Ramos (cell line): ENCODE measurements around the gene DISP3.

Experiments
- in situ Hi-C: fragments of 300-500 bp; cut with MboI; formaldehyde crosslinking; loops from one replicate; pipeline ENCODE4 v1.14.3; 2022; ENCODE audit warnings: low sequenced_read_pairs; ENCODE audit not compliant: unreplicated experiment

Gene DISP3

GRCh38 chr1:11483581-11484320, 4.8 kb downstream of the DISP3 start:
- in situ Hi-C loops, result no loop called here

DNA sequence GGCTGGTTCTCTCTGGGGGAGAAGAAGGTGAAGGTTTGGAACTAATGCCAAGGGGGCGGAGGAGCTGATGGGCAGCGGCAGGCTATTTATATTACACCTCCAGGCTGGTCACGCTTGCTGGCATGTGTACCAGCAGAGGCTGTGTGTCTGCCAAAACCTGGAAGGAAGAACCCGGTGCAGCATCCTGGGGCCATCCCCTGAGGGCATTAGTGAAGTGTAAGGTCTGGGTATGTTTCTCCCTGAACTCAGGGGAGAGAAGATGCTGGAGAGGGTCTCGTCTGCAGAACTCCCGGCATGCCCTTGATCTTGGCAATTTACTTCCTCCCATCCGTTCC, 5.3 kb downstream of the DISP3 start:
- in situ Hi-C loops, result no loop called here

DNA sequence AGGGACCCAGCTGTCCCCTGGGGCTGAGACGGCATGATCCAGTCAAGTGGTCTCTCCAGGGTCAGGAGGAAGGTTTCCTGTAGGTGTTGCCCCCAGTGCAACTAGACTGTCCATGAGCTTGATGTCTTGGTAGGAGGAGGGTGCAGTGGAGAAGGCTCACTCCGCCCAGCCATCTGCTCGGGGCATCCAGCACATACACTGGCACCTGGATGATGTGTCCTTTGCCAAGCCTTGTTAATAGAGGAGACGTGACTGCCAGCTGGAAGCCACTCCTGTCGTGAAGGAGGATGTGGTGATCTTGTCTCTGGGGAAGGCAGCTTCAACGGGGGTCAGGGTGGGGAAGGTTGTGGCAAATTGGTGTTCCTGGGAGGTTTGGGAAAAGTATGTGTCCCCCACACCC, 6.2 kb downstream of the DISP3 start:
- in situ Hi-C loops, result no loop called here

- in situ Hi-C loops, result no loop called here
Observed at GRCh38 chr1:11486231-11487009, 7.5 kb downstream of the DISP3 start.

DNA sequence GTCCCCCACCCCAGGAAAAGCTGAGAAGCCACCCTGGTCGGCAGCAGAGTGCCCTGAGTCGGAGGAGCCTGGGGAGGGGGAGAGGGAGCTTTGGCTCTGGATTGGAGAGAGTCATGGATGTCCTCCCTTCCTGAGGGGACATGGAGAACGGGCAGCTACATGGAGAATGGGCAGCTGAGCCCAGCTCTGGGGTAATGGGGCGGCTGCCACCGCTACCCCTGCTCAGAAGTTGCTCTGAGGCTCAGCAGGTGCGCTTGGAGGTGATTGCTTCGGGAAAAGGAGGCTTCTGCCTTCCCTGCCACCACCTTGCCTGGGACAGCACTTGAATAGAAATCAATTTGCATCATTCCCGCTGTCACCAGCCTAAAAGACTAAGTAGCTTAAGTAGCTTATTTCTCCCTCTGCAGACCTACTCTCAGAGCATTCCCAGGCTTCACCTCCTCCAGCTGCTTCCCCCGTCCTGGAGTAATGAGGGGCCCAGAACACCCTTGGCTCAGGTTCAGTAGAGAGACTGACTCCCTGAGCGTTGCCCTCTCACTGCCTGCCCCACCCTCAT, 8.3 kb downstream of the DISP3 start:
- in situ Hi-C loops, result no loop called here

DNA sequence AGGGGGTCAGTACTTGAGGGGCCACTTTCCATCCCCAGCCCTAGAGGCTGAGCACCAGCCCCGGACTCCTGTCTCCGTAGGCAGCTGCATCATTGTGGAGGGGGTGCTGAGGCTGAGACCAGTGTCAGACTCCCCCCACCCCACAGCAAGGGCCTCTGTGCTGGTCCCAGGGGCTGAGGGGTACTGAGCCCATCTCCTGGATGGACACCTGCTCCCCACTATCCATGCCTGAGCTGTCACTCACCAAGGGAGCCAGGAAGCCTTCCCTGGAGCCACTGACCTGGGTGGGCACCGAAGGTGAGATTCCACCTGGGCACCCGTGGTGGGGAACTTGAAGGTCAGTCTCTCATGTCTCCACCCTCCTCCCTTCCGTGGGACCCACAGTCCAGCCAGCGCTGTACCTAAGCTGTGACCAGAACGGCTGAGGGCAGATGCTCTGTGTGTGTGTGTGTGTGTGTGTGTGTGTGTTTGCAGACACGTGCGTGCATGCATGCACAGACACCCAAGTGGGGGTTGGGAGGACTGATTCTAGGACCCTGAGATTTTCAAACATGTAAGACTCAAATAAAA, 9.3 kb downstream of the DISP3 start:
- in situ Hi-C loops, result no loop called here

- in situ Hi-C loops, result no loop called here
Observed at GRCh38 chr1:11488966-11489625, 10.1 kb downstream of the DISP3 start.

DNA sequence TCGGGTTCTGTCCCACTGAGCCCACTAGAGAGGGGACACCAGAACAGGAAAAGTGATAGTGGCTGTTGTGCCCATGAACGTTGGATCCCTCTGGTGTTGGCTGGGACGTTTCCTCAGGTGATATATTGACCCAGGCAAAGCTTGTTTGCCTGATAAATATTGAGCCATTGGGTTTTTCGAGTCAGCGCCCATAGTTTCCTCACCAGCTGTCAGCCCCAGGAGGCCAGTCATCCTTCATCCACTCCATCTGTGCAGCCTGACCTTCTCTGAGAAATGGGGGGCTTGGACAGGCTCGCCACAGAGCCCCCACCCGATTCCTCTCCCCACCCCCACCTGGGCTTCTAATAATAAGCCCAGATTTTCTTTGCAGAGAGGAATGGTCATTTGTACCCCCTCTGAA, 13.3 kb downstream of the DISP3 start:
- in situ Hi-C loops, result no loop called here

DNA sequence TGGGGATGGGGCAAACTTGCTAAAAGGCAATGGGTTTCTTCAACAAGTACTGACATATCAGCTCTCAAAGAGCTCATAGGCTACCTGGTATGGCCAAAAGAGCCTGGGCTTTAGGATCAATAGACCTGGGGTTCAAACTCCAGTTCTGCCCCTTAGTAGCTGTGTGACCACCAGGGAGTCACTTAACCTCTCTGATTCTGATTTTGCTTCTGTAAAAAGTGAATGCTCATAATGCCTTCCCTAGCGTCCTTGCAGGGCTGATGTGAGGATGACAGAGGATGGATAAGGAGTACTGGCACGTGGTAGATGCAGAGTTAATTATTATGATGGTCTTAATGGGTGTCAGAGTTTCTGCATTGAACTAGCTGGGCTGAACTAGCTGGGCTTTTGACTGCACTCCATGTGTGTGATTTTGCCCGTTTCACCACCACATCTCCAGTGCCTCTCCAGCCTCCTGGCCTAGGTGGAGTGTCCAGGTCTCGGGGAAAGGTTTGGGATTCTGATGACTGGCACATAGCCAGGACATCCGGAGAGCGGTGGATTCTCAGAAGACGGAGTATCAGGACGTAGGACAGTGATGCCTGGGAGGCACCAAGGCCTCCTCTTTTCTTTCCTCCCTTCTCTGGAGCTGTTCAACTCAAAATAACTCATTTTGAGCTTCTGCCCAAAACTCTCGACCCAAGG, 15.2 kb downstream of the DISP3 start:
- in situ Hi-C loops, result no loop called here

DNA sequence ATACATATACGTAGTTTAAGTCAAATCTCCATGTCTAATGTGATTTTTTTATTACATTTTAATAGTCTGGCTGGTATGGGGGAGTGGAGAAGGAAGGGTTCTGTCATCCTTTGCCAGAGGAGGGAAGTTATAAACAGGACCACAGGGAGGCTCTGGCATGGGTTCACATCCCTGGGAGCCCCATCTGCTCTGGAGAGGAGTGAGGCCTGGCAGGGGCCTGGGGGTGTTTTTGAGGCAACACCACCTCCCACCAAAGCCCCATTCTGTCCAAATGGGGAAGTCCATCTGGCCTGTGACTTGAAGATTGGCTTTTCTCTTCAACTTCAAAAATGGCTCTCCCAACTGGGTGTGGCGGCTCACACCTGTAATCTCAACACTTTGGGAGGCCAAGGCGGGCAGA, 15.8 kb downstream of the DISP3 start:
- in situ Hi-C loops, result no loop called here

GRCh38 chr1:11495579-11495978, 16.6 kb downstream of the DISP3 start:
- in situ Hi-C loops, result no loop called here

- in situ Hi-C loops, result no loop called here
Observed at GRCh38 chr1:11496551-11497080, 17.7 kb downstream of the DISP3 start.

DNA sequence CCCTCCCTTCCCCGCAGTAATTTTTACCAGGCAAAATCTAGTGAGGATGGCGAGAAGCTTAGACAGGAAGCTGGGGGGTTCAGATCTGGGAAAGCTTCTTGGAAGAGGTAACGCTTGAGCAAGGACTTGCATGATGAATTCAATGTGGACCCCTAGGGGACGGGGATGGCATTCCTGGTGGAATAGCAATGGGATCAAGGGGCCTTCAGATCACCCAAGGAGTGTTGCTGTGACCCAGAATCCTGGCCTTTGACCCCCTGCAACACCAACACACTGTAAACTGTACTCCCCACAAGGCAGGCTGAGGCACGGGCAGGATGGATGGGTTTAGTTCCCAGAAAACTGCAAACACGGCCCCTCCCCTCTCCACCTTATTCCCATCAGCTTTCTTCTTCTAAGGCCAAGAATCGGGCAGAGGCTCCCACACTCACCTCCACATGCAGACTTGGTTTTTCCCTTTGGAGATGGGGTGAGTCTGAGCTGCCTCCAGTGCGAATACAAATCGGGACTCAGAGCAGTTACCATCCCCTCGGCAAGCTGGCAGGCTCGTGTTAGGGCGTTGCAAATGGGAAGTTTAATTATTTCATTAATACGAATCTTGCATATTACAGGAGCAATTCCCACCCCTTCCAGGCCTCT, 20.1 kb downstream of the DISP3 start:
- in situ Hi-C loops, result no loop called here

DNA sequence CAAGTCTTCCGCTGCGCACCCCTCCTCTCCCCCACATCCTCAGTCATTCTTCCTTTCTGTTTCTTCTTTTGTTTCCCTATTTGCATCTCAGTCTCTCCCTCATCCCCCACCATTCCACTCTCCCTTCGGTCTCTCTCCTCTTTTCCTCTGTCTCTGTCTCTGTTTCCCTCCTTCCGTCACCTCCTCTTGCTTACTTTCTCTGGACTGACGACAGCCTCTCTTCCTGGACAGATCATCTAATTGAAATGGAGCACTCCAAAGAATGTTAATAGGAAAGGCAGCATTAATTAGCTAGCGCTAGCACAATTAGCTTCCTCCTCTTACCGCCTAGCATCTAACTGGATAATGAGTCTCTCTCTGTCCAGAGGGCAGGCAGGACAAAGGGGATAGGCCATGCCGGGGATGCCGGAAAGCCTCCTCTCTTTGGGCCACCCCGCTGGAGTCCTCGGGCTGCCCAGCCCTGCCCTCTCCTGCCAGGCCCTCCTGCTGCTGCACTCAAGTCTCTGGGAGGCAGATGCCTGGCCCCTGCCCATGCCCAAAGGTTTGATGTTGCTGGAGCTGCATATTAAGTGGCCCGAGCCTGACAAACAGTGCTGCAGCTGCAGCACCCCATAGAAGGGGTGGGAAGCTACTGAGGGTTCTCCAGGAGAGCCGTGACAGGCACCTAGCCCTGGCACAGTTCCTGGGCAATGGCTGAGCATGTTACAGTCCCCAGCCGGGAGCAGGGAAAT, 20.8 kb downstream of the DISP3 start:
- in situ Hi-C loops, result no loop called here

- in situ Hi-C loops, result no loop called here
Observed at GRCh38 chr1:11500881-11501280, 21.9 kb downstream of the DISP3 start.

DNA sequence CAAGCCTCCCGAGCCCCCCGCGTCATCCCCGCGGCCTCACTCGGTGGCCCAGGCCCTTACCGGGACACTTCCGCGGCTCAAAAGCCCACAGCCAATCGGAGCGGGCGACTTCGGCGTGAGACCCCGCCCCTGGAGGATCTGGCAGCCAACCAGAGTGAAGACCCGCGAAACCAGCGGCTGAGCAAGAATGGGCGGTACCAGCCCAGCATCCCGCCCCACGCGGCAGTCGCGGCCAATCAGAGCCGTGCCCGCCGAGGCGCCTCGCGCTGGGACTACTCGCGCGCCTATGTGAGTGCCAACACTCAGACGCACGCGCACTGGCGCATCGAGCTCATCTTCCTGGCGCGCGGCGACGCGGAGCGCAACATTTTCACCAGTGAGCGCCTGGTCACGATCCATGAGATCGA, 22.5 kb downstream of the DISP3 start:
- in situ Hi-C loops, result no loop called here

- in situ Hi-C loops, result no loop called here
Observed at GRCh38 chr1:11501906-11502485, 23.0 kb downstream of the DISP3 start.

DNA sequence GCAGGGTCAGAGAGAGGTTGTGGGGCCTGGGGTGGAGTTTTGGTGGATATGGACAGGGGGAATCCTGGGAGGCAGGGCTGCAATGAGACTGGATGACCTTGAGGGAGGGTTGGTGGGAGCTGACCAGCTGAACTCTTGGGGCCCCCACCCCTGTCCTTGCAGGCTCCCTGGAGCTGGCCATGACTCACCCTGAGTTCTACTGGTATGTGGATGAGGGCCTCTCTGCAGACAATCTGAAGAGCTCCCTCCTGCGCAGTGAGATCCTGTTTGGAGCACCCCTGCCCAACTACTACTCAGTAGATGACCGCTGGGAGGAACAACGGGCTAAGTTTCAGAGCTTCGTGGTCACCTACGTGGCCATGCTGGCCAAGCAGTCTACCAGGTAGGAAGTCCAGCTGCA, 23.6 kb downstream of the DISP3 start:
- in situ Hi-C loops, result no loop called here

GRCh38 chr1:11504599-11504998, 25.6 kb downstream of the DISP3 start:
- in situ Hi-C loops, result no loop called here
